Spleen (tissue), 7 donors: ENCODE measurements around the gene TSPAN17.

ENCODE experiments used
- POLR2A ChIP-seq, 3 donors: fragments of 450-650 bp; IDR thresholded peaks; one replicate each; pipeline ENCODE4 v1.5.1; 2017; ENCODE audit warnings: antibody characterized with exemption in 3 of 3, mild to moderate bottlenecking in 1 of 3
- POLR2AphosphoS5 ChIP-seq, 3 donors: sonication (generic); formaldehyde crosslinking; IDR thresholded peaks; one replicate each; pipeline ENCODE4 v1.5.1; 2017; ENCODE audit warnings: antibody characterized with exemption in 3 of 3
- TF ChIP-seq, protein P1 (sequence below), 11 experiments: fragments of 200-600 bp in 7 of 11; fragments of 450-650 bp in 4 of 11; sonication (generic) in 4 of 11; IDR thresholded peaks in 8 of 11; conservative IDR thresholded peaks in 3 of 11; 1 replicate in 7 of 11; 2 replicates in 4 of 11; pipeline versions ENCODE4 v1.4.0 to v1.8.0; 2016 to 2021; ENCODE audit warnings: antibody characterized with exemption in 11 of 11, inconsistent platforms in 4 of 11, mild to moderate bottlenecking in 1 of 11
- donor health status: DM: no; HTN: no; CAD: no; lungs with moderate emphysema.
- donor health status: DM: no; HTN: no; CAD: no.
- donor health status: DM: no; HTN: no; CAD: no.

GRCh38 chr5:176629317-176629852 lies 17.9 kb upstream of the TSPAN17 start:
- TF ChIP-seq, protein P1, sequence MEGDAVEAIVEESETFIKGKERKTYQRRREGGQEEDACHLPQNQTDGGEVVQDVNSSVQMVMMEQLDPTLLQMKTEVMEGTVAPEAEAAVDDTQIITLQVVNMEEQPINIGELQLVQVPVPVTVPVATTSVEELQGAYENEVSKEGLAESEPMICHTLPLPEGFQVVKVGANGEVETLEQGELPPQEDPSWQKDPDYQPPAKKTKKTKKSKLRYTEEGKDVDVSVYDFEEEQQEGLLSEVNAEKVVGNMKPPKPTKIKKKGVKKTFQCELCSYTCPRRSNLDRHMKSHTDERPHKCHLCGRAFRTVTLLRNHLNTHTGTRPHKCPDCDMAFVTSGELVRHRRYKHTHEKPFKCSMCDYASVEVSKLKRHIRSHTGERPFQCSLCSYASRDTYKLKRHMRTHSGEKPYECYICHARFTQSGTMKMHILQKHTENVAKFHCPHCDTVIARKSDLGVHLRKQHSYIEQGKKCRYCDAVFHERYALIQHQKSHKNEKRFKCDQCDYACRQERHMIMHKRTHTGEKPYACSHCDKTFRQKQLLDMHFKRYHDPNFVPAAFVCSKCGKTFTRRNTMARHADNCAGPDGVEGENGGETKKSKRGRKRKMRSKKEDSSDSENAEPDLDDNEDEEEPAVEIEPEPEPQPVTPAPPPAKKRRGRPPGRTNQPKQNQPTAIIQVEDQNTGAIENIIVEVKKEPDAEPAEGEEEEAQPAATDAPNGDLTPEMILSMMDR (IDR thresholded peaks at IDR 0.05 in 8 of 11, conservative IDR thresholded peaks at IDR 0.05 in 3 of 11), result no peak
- TF ChIP-seq POLR2A (IDR thresholded peaks at IDR 0.05) (no peak), POLR2AphosphoS5 (IDR thresholded peaks at IDR 0.05) (no peak)
